H1 (cell line): ENCODE data around the gene TP73.

Experiments used
- SIX5 ChIP-seq: IDR thresholded peaks from 2 replicates; pipeline ENCODE4 v1.6.1; 2011; ENCODE audit warnings: mild to moderate bottlenecking, low read depth, low read length
- SP1 ChIP-seq: IDR thresholded peaks from 2 replicates; pipeline ENCODE4 v1.6.1; 2011; ENCODE audit warnings: low read depth, low read length
- TBP ChIP-seq: IDR thresholded peaks from 2 replicates; pipeline ENCODE4 v1.6.1; 2011; ENCODE audit warnings: low read depth, low read length, improper control_type of control experiment

- TF ChIP-seq TBP (no peak), SIX5 (no peak), SP1 (no peak)
Measured at GRCh38 chr1:3603156-3603555, 49.2 kb upstream of the TP73 start.
